ENCODE measurements around the gene DDX52.
A peak's percentile ranks its signal among the peaks of the same experiment; 100 is the strongest.

The DDX52 gene

DNA sequence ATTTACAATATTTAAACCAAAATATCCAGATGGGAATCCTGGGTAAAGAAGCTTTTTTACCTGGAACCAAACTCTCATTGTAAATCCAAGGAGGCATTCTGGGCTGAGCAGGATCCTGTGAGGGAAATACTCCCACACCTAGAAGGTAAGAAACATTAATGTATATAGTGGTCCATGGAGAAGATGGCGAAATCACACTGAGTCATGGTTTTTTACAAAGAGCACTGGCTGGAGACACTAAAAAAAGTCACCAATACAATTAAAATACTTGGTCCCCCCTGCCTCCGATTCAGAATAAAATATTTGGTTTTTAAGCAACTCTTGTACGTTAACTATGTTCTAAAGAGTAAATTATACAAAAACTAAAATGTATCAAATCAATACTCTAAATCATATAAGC is 67.0 kb downstream of the DDX52 start:
- DNase-seq: no peak
- TF ChIP-seq GATA1 (IDR thresholded peaks at IDR 0.05; ENCODE audit: low read depth, low read length) (no peak), POLR2A (IDR thresholded peaks at IDR 0.05; ENCODE audit: low read length) (no peak)

- TF ChIP-seq POLR2A (IDR thresholded peaks at IDR 0.05; ENCODE audit: low read length): no peak
- no peak for TF ChIP-seq GATA1 (IDR thresholded peaks at IDR 0.05; ENCODE audit: low read depth, low read length)
- DNase-seq: no peak
Measured at GRCh38 chr17:37574427-37574826, 68.8 kb downstream of the DDX52 start.

GRCh38 chr17:37571674-37572073 is 71.6 kb downstream of the DDX52 start:
- no peak for DNase-seq
- TF ChIP-seq POLR2A (IDR thresholded peaks at IDR 0.05; ENCODE audit: low read length) (no peak), GATA1 (IDR thresholded peaks at IDR 0.05; ENCODE audit: low read depth, low read length) (no peak)

- no peak for TF ChIP-seq POLR2A (IDR thresholded peaks at IDR 0.05; ENCODE audit: low read length)
- TF ChIP-seq GATA1 (IDR thresholded peaks at IDR 0.05; ENCODE audit: low read depth, low read length): no peak
- DNase-seq: peak; percentile 41 to 58
Measured at GRCh38 chr17:37570527-37571093, 72.6 kb downstream of the DDX52 start.

- TF ChIP-seq POLR2A (IDR thresholded peaks at IDR 0.05; ENCODE audit: low read length) (no peak), GATA1 (IDR thresholded peaks at IDR 0.05; ENCODE audit: low read depth, low read length) (no peak)
- peak in 1 of 2 experiments; percentile 12 for DNase-seq
Measured at GRCh38 chr17:37568350-37569053, 74.7 kb downstream of the DDX52 start.

- TF ChIP-seq GATA1 (IDR thresholded peaks at IDR 0.05; ENCODE audit: low read depth, low read length) (no peak), POLR2A (IDR thresholded peaks at IDR 0.05; ENCODE audit: low read length) (no peak)
- DNase-seq: no peak
Measured at GRCh38 chr17:37567538-37567937, 75.7 kb downstream of the DDX52 start.

DNA sequence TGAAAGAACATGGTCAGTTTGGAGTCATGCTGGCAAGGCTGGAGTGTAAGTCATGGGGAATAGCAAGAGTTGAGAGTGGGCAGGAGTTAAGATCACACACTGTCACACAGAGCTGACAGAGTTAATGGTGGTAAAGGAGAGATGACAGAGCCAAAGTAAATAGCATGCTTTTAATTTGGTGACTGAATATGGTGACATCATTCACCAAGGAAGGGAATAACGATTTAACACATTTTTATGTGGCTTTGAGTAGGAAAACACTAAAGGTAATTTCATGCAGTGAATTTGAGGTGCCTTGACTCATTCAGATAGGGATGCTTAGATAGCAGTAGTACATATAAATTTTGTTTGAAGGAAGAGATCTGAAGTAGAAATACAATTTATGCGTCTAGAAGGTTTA is 76.1 kb downstream of the DDX52 start:
- no peak for DNase-seq
- TF ChIP-seq POLR2A (IDR thresholded peaks at IDR 0.05; ENCODE audit: low read length): no peak
- no peak for TF ChIP-seq GATA1 (IDR thresholded peaks at IDR 0.05; ENCODE audit: low read depth, low read length)

- TF ChIP-seq GATA1 (IDR thresholded peaks at IDR 0.05; ENCODE audit: low read depth, low read length): no peak
- no peak for TF ChIP-seq POLR2A (IDR thresholded peaks at IDR 0.05; ENCODE audit: low read length)
- no peak for DNase-seq
Measured at GRCh38 chr17:37564252-37564651, 79.0 kb downstream of the DDX52 start.

- TF ChIP-seq GATA1 (IDR thresholded peaks at IDR 0.05; ENCODE audit: low read depth, low read length) (no peak), POLR2A (IDR thresholded peaks at IDR 0.05; ENCODE audit: low read length) (no peak)
- DNase-seq: peak in 1 of 2 experiments; percentile 9
Measured at GRCh38 chr17:37562016-37562745, 81.1 kb downstream of the DDX52 start.
